Measurements from ENCODE around the gene MICU1. TPM values are rescaled to one million over a fixed set of nuclear protein-coding genes. Genes with fewer than 3 reads are reported as not detected.
A peak's percentile ranks its signal among the peaks of the same experiment; 100 is the strongest.

MICU1 gene
- total RNA-seq, 1 experiment from 2014 or later: 70.5 TPM

- TF ChIP-seq CTCF (conservative IDR thresholded peaks at IDR 0.05) (no peak), EZH2 (IDR thresholded peaks at IDR 0.05; ENCODE audit: low read depth) (no peak)
Observed at GRCh38 chr10:72574636-72575035, 51.2 kb downstream of the MICU1 start.

GRCh38 chr10:72573079-72573478, 52.8 kb downstream of the MICU1 start:
- DNase-seq: no peak
- intact Hi-C loops (cut with micrococcal nuclease; ENCODE audit: unreplicated experiment): no loop called here
- CTCF ChIA-PET: no interaction called here

More at GRCh38 chr10:72574636-72575035, 51.2 kb downstream of the MICU1 start:
- no TSS peak for BruUV-seq (replicated peaks)
- Histone ChIP-seq H3K27me3 (ENCODE audit: insufficient read depth, low read depth) (no peaks in the 10 kb centered on the region), H3K4me3 (no peak overlapping the region), H3K4me2 (no peak overlapping the region), H3K79me2 (ENCODE audit: low read depth) (no peaks in the 10 kb centered on the region), H3K36me3 (ENCODE audit: low read depth) (no peaks in the 10 kb centered on the region), H2AFZ (no peak overlapping the region), H3K27ac (no peak overlapping the region), H4K20me1 (ENCODE audit: insufficient read depth) (no peaks in the 10 kb centered on the region), H3K9me2 (ENCODE audit: insufficient read depth) (peaks cover 7% of the 10 kb centered on the region; the same call in 1 of the 2 replicates), H3K4me1 (replicated peaks; ENCODE audit: insufficient read depth) (no peaks in the 10 kb centered on the region), H3K9me3 (ENCODE audit: insufficient read depth, low read depth) (no peaks in the 10 kb centered on the region), H3F3A (ENCODE audit: insufficient read depth, low read depth) (no peaks in the 10 kb centered on the region)
- CTCF ChIA-PET: interaction anchor here (0.6 kb wide), 1 partner anchor 526 kb away, joined by 6 read pairs; no protein-coding TSS in a partner anchor
- no peak for DNase-seq
- POLR2A ChIA-PET (ENCODE audit: unreplicated experiment): no interaction called here
- intact Hi-C loops (cut with micrococcal nuclease; ENCODE audit: unreplicated experiment): no loop called here

GRCh38 chr10:72567889-72568640, 57.8 kb downstream of the MICU1 start:
- Histone ChIP-seq H3K79me2 (ENCODE audit: low read depth) (no peaks in the 10 kb centered on the region), H2AFZ (no peak overlapping the region), H3K4me1 (replicated peaks; ENCODE audit: insufficient read depth) (no peaks in the 10 kb centered on the region), H3K4me2 (no peak overlapping the region), H3K4me3 (no peak overlapping the region), H3F3A (ENCODE audit: insufficient read depth, low read depth) (no peaks in the 10 kb centered on the region; the same call in 1 of the 2 replicates), H3K27me3 (ENCODE audit: insufficient read depth, low read depth) (no peaks in the 10 kb centered on the region), H4K20me1 (ENCODE audit: insufficient read depth) (no peaks in the 10 kb centered on the region), H3K9me3 (ENCODE audit: insufficient read depth, low read depth) (no peaks in the 10 kb centered on the region), H3K36me3 (ENCODE audit: low read depth) (0 out of 2 replicates have a peak, but pooled peaks cover 3% of the 10 kb centered on the region), H3K27ac (no peak overlapping the region), H3K9me2 (ENCODE audit: insufficient read depth) (peaks cover 3% of the 10 kb centered on the region; the same call in 1 of the 2 replicates)
- no TSS peak for BruUV-seq (replicated peaks)
- intact Hi-C loops (cut with micrococcal nuclease; ENCODE audit: unreplicated experiment): loop anchor here (5.0 kb wide), 1 partner anchor 264 kb away; no protein-coding TSS in a partner anchor
- TF ChIP-seq CTCF (conservative IDR thresholded peaks at IDR 0.05): peak; percentile 57
- no peak for TF ChIP-seq EZH2 (IDR thresholded peaks at IDR 0.05; ENCODE audit: low read depth)
- no peak for DNase-seq
- POLR2A ChIA-PET (ENCODE audit: unreplicated experiment): interaction anchor here (0.6 kb wide), 1 partner anchor 39 kb away, joined by 3 read pairs; no protein-coding TSS in a partner anchor
- CTCF ChIA-PET: interaction anchor here (0.6 to 1.1 kb wide), 3 partner anchors 179 to 266 kb away, joined by 3 to 4 read pairs (median 3); no protein-coding TSS in a partner anchor

More at GRCh38 chr10:72573079-72573478, 52.8 kb downstream of the MICU1 start:
- Histone ChIP-seq H3K27ac (no peak overlapping the region), H3F3A (ENCODE audit: insufficient read depth, low read depth) (no peaks in the 10 kb centered on the region), H3K4me1 (replicated peaks; ENCODE audit: insufficient read depth) (no peaks in the 10 kb centered on the region), H3K9me3 (ENCODE audit: insufficient read depth, low read depth) (no peaks in the 10 kb centered on the region), H3K4me2 (no peak overlapping the region), H2AFZ (no peak overlapping the region), H3K79me2 (ENCODE audit: low read depth) (no peaks in the 10 kb centered on the region), H3K4me3 (no peak overlapping the region), H3K9me2 (ENCODE audit: insufficient read depth) (peaks cover 7% of the 10 kb centered on the region; the same call in 1 of the 2 replicates), H3K27me3 (ENCODE audit: insufficient read depth, low read depth) (no peaks in the 10 kb centered on the region), H4K20me1 (ENCODE audit: insufficient read depth) (no peaks in the 10 kb centered on the region), H3K36me3 (ENCODE audit: low read depth) (no peaks in the 10 kb centered on the region)
- BruUV-seq (replicated peaks): no TSS peak
- TF ChIP-seq EZH2 (IDR thresholded peaks at IDR 0.05; ENCODE audit: low read depth) (no peak), CTCF (conservative IDR thresholded peaks at IDR 0.05) (no peak)
- POLR2A ChIA-PET (ENCODE audit: unreplicated experiment): no interaction called here

Data from PC-9 (cell line).